Hepatocyte (in vitro differentiated cells): ENCODE results near the gene ERAS.

Experiments
- EZH2 ChIP-seq: fragments of 200-600 bp; sonication (generic); IDR thresholded peaks from 2 replicates; pipeline ENCODE4 v1.6.1; 2016; ENCODE audit warnings: antibody characterized with exemption, mild to moderate bottlenecking, borderline replicate concordance
- EZH2phosphoT487 ChIP-seq: fragments of 200-600 bp; sonication (generic); IDR thresholded peaks from one replicate; pipeline ENCODE4 v1.6.1; 2018; ENCODE audit warnings: antibody characterized with exemption, mild to moderate bottlenecking, low read depth, moderate library complexity; ENCODE audit not compliant: unreplicated experiment, severe bottlenecking
- TF ChIP-seq, protein P1 (sequence below): fragments of 200-600 bp; sonication (generic); IDR thresholded peaks from 2 replicates; pipeline ENCODE4 v1.5.1; 2016; ENCODE audit warnings: antibody characterized with exemption, mild to moderate bottlenecking; ENCODE audit not compliant: poor library complexity

DNA sequence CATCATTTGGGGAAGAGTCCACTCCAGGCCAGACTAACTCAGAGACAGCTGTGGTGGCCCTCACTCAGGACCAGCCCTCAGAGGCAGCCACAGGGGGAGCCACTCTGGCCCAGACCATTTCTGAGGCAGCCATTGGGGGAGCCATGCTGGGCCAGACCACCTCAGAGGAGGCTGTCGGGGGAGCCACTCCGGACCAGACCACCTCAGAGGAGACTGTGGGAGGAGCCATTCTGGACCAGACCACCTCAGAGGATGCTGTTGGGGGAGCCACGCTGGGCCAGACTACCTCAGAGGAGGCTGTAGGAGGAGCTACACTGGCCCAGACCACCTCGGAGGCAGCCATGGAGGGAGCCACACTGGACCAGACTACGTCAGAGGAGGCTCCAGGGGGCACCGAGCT, 3.3 kb upstream of the ERAS start:
- TF ChIP-seq, protein P1, sequence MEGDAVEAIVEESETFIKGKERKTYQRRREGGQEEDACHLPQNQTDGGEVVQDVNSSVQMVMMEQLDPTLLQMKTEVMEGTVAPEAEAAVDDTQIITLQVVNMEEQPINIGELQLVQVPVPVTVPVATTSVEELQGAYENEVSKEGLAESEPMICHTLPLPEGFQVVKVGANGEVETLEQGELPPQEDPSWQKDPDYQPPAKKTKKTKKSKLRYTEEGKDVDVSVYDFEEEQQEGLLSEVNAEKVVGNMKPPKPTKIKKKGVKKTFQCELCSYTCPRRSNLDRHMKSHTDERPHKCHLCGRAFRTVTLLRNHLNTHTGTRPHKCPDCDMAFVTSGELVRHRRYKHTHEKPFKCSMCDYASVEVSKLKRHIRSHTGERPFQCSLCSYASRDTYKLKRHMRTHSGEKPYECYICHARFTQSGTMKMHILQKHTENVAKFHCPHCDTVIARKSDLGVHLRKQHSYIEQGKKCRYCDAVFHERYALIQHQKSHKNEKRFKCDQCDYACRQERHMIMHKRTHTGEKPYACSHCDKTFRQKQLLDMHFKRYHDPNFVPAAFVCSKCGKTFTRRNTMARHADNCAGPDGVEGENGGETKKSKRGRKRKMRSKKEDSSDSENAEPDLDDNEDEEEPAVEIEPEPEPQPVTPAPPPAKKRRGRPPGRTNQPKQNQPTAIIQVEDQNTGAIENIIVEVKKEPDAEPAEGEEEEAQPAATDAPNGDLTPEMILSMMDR: no peak
- TF ChIP-seq EZH2 (no peak), EZH2phosphoT487 (no peak)
